Dendritic cell treated with granulocyte-macrophage colony-stimulating factor and Interleukin-4, amounts not matched to agents 40 ng/mL and 50 ng/mL, for 4 days (primary cell): ENCODE data around the gene KHDRBS1.
"Not testable (repeated sequence)": the region's sequence is repeated elsewhere in the genome, so short reads cannot be mapped to it uniquely, and the experiment has no call there.

Experiments used
- H3K27ac Mint-ChIP-seq: one replicate; pipeline ENCODE4 v1.8.0; 2022; ENCODE audit warnings: mild to moderate bottlenecking, mixed read lengths
- H3K27me3 Mint-ChIP-seq: one replicate; pipeline ENCODE4 v1.8.0; 2022; ENCODE audit warnings: mild to moderate bottlenecking, mixed read lengths
- H3K36me3 Mint-ChIP-seq: one replicate; pipeline ENCODE4 v1.8.0; 2022; ENCODE audit warnings: low read depth, mixed read lengths
- H3K4me1 Mint-ChIP-seq: one replicate; pipeline ENCODE4 v1.8.0; 2022; ENCODE audit warnings: low read depth, mixed read lengths
- H3K4me3 Mint-ChIP-seq: one replicate; pipeline ENCODE4 v1.8.0; 2022; ENCODE audit warnings: mild to moderate bottlenecking, moderate library complexity, mixed read lengths
- H3K9me3 Mint-ChIP-seq: one replicate; pipeline ENCODE4 v1.8.0; 2022; ENCODE audit warnings: mixed read lengths
- intact Hi-C: fragments of 100-400 bp; cut with micrococcal nuclease; formaldehyde crosslinking; loops from one replicate; pipeline ENCODE4 v1.15.0; 2022

The KHDRBS1 gene

GRCh38 chr1:32062867-32063230 lies 49.2 kb downstream of the KHDRBS1 start:
- H3K27ac Mint-ChIP-seq = peak overlapping the region; percentile 15
- no peaks in the 10 kb centered on the region for H3K9me3 Mint-ChIP-seq
- H3K36me3 Mint-ChIP-seq = peaks cover 64% of the 10 kb centered on the region
- H3K27me3 Mint-ChIP-seq = peaks cover 1% of the 10 kb centered on the region
- intact Hi-C loops = no loop called here
- H3K4me1 Mint-ChIP-seq = peaks cover 27% of the 10 kb centered on the region
- no peak overlapping the region for H3K4me3 Mint-ChIP-seq

- Mint-ChIP-seq H3K27me3 (peaks cover 1% of the 10 kb centered on the region), H3K27ac (peak overlapping the region; percentile 15), H3K4me1 (peaks cover 30% of the 10 kb centered on the region), H3K4me3 (no peak overlapping the region), H3K36me3 (peaks cover 60% of the 10 kb centered on the region), H3K9me3 (no peaks in the 10 kb centered on the region)
- intact Hi-C loops = no loop called here
Measured at GRCh38 chr1:32063261-32063681, 49.6 kb downstream of the KHDRBS1 start.

- H3K27ac Mint-ChIP-seq = peak overlapping the region; percentile 81
- H3K4me1 Mint-ChIP-seq = peaks cover 42% of the 10 kb centered on the region
- H3K4me3 Mint-ChIP-seq = peak overlapping the region; percentile 9
- intact Hi-C loops, H3K9me3 Mint-ChIP-seq, H3K27me3 Mint-ChIP-seq: not testable (repeated sequence)
- H3K36me3 Mint-ChIP-seq = peaks cover 34% of the 10 kb centered on the region
Measured at GRCh38 chr1:32065613-32066488, 52.2 kb downstream of the KHDRBS1 start.

- Mint-ChIP-seq H3K4me1 (peaks cover 42% of the 10 kb centered on the region), H3K27ac (peak overlapping the region; percentile 81), H3K27me3 (peaks cover 6% of the 10 kb centered on the region), H3K36me3 (peaks cover 28% of the 10 kb centered on the region), H3K9me3 (no peaks in the 10 kb centered on the region), H3K4me3 (no peak overlapping the region)
- intact Hi-C loops = no loop called here
Measured at GRCh38 chr1:32066489-32066873, 52.8 kb downstream of the KHDRBS1 start.

- intact Hi-C loops = no loop called here
- no peaks in the 10 kb centered on the region for H3K9me3 Mint-ChIP-seq
- peaks cover 15% of the 10 kb centered on the region for H3K36me3 Mint-ChIP-seq
- H3K27ac Mint-ChIP-seq = peak overlapping the region; percentile 84
- H3K4me3 Mint-ChIP-seq = peak overlapping the region; percentile 20
- H3K27me3 Mint-ChIP-seq = peaks cover 6% of the 10 kb centered on the region
- peaks cover 53% of the 10 kb centered on the region for H3K4me1 Mint-ChIP-seq
Measured at GRCh38 chr1:32068957-32069588, 55.4 kb downstream of the KHDRBS1 start.

GRCh38 chr1:32071758-32072621 lies 58.3 kb downstream of the KHDRBS1 start:
- peaks cover 30% of the 10 kb centered on the region for H3K36me3 Mint-ChIP-seq
- no peaks in the 10 kb centered on the region for H3K9me3 Mint-ChIP-seq
- intact Hi-C loops = loop anchor here (5.0 kb wide), 1 partner anchor 35 kb away; the partner anchor contains the start of gene KPNA6
- H3K27ac Mint-ChIP-seq = peak overlapping the region; percentile 93
- peaks cover 54% of the 10 kb centered on the region for H3K4me1 Mint-ChIP-seq
- H3K27me3 Mint-ChIP-seq = peaks cover 6% of the 10 kb centered on the region
- H3K4me3 Mint-ChIP-seq = peak overlapping the region; percentile 86

- H3K4me3 Mint-ChIP-seq = peak within 1 kb of the TSS; percentile 86
- H3K36me3 Mint-ChIP-seq = peaks cover 38% of the 10 kb centered on the region
- peaks cover 5% of the 10 kb centered on the region for H3K27me3 Mint-ChIP-seq
- intact Hi-C loops = loop anchor here (5.0 kb wide), 1 partner anchor 35 kb away; the partner anchor contains the start of gene KPNA6
- H3K27ac Mint-ChIP-seq = peak within 1 kb of the TSS; percentile 93
- H3K4me1 Mint-ChIP-seq = peaks cover 56% of the 10 kb centered on the region
- H3K9me3 Mint-ChIP-seq = no peaks in the 10 kb centered on the region
Measured at GRCh38 chr1:32072622-32073298, 59.1 kb downstream of the KHDRBS1 start, which contains the start of gene TMEM39B. Gene TMEM39B, plus strand, starts transcription at chr1:32072939. Its CDS starts 109 bp downstream, at chr1:32073048.

GRCh38 chr1:32073299-32074229 lies 59.9 kb downstream of the KHDRBS1 start:
- H3K4me3 Mint-ChIP-seq = peak overlapping the region; percentile 86
- peaks cover 46% of the 10 kb centered on the region for H3K36me3 Mint-ChIP-seq
- peaks cover 50% of the 10 kb centered on the region for H3K4me1 Mint-ChIP-seq

GRCh38 chr1:32074841-32075240 lies 61.2 kb downstream of the KHDRBS1 start:
- no peak overlapping the region for H3K4me3 Mint-ChIP-seq
- H3K27ac Mint-ChIP-seq = peak overlapping the region; percentile 28
- H3K9me3 Mint-ChIP-seq = no peaks in the 10 kb centered on the region
- peaks cover 5% of the 10 kb centered on the region for H3K27me3 Mint-ChIP-seq
- H3K36me3 Mint-ChIP-seq = peaks cover 59% of the 10 kb centered on the region
- intact Hi-C loops = loop anchor here (5.0 kb wide), 1 partner anchor 32 kb away; the partner anchor contains the start of gene KPNA6
- H3K4me1 Mint-ChIP-seq = peaks cover 42% of the 10 kb centered on the region

More at GRCh38 chr1:32073299-32074229, 59.9 kb downstream of the KHDRBS1 start:
- H3K27ac Mint-ChIP-seq = peak overlapping the region; percentile 93
- intact Hi-C loops = loop anchor here (5.0 kb wide), 1 partner anchor 34 kb away; the partner anchor contains the start of gene KPNA6
- peaks cover 5% of the 10 kb centered on the region for H3K27me3 Mint-ChIP-seq
- H3K9me3 Mint-ChIP-seq = no peaks in the 10 kb centered on the region

GRCh38 chr1:32077451-32077850 lies 63.8 kb downstream of the KHDRBS1 start:
- no peaks in the 10 kb centered on the region for H3K27me3 Mint-ChIP-seq
- H3K4me1 Mint-ChIP-seq = peaks cover 38% of the 10 kb centered on the region
- no peak overlapping the region for H3K4me3 Mint-ChIP-seq
- peaks cover 77% of the 10 kb centered on the region for H3K36me3 Mint-ChIP-seq
- H3K27ac Mint-ChIP-seq = no peak overlapping the region
- no peaks in the 10 kb centered on the region for H3K9me3 Mint-ChIP-seq
- intact Hi-C loops = no loop called here

- no peaks in the 10 kb centered on the region for H3K9me3 Mint-ChIP-seq
- peak overlapping the region; percentile 46 for H3K27ac Mint-ChIP-seq
- peaks cover 90% of the 10 kb centered on the region for H3K36me3 Mint-ChIP-seq
- no peak overlapping the region for H3K4me3 Mint-ChIP-seq
- peaks cover 22% of the 10 kb centered on the region for H3K4me1 Mint-ChIP-seq
- no peaks in the 10 kb centered on the region for H3K27me3 Mint-ChIP-seq
- intact Hi-C loops = no loop called here
Measured at GRCh38 chr1:32082022-32082421, 68.4 kb downstream of the KHDRBS1 start.

- intact Hi-C loops = not testable (repeated sequence)
Measured at GRCh38 chr1:32086381-32086780, 72.7 kb downstream of the KHDRBS1 start.

More at GRCh38 chr1:32086381-32086780, 72.7 kb downstream of the KHDRBS1 start:
- not testable (repeated sequence) for H3K4me3 Mint-ChIP-seq, H3K9me3 Mint-ChIP-seq, H3K27ac Mint-ChIP-seq, H3K27me3 Mint-ChIP-seq
- H3K4me1 Mint-ChIP-seq = peaks cover 16% of the 10 kb centered on the region
- peaks cover 91% of the 10 kb centered on the region for H3K36me3 Mint-ChIP-seq
